Keratinocyte (primary cell): ENCODE data around the gene SLC43A3. TPM values are rescaled to one million over a fixed set of nuclear protein-coding genes. Genes with fewer than 3 reads are reported as not detected.

ENCODE experiments used
- DNase-seq: peaks from one replicate; pipeline ENCODE4 v3.0.0-alpha.2; 2011; ENCODE audit warnings: low read depth, missing footprints, low spot score
- FAIRE-seq: peaks from 2 replicates; lab custom pipeline; 2011; peaks lifted over from hg19 to GRCh38; lab: Jason Lieb, UNC
- H2AFZ ChIP-seq: 2 replicates; pipeline ENCODE4 v1.6.0; 2012; ENCODE audit warnings: low read length, control low read depth, inconsistent platforms; ENCODE audit not compliant: control insufficient read depth
- H3K27ac ChIP-seq: 2 replicates; pipeline ENCODE4 v1.5.1; 2011; ENCODE audit warnings: low read length; ENCODE audit not compliant: control insufficient read depth, insufficient read depth
- H3K27me3 ChIP-seq: 3 replicates; pipeline ENCODE4 v1.6.0; 2011; ENCODE audit warnings: low read length; ENCODE audit not compliant: control insufficient read depth, insufficient read depth; ENCODE audit errors: extremely low read depth
- H3K36me3 ChIP-seq, 2 experiments: 2 replicates in 1 of 2; 3 replicates in 1 of 2; pipeline ENCODE4 v1.5.1; 2011; ENCODE audit warnings: low read length in 2 of 2, mild to moderate bottlenecking in 1 of 2; ENCODE audit not compliant: control insufficient read depth in 2 of 2, insufficient read depth in 2 of 2; ENCODE audit errors: extremely low read depth in 1 of 2
- H3K4me1 ChIP-seq: 3 replicates; pipeline ENCODE4 v1.5.1; 2011; ENCODE audit warnings: low read length; ENCODE audit not compliant: control insufficient read depth, insufficient read depth; ENCODE audit errors: extremely low read depth
- H3K4me2 ChIP-seq: 3 replicates; pipeline ENCODE4 v1.6.0; 2011; ENCODE audit warnings: low read depth, low read length; ENCODE audit not compliant: control insufficient read depth, insufficient read depth; ENCODE audit errors: extremely low read depth
- H3K4me3 ChIP-seq, 3 experiments: fragments of 200-600 bp in 1 of 3; sonication (generic) in 1 of 3; 2 replicates in 2 of 3; 3 replicates in 1 of 3; pipeline ENCODE4 v1.5.1; 2011 to 2016; ENCODE audit warnings: low read length in 3 of 3, mild to moderate bottlenecking in 3 of 3, control low read depth in 2 of 3, inconsistent platforms in 1 of 3, low read depth in 1 of 3, mixed read lengths in 1 of 3, mixed run types in 1 of 3, moderate library complexity in 1 of 3; ENCODE audit not compliant: control insufficient read depth in 2 of 3, insufficient read depth in 2 of 3; ENCODE audit errors: extremely low read depth in 1 of 3
- H3K79me2 ChIP-seq: 2 replicates; pipeline ENCODE4 v1.6.0; 2012; ENCODE audit warnings: low read length; ENCODE audit not compliant: control insufficient read depth, insufficient read depth
- H3K9ac ChIP-seq: 3 replicates; pipeline ENCODE4 v1.6.0; 2011; ENCODE audit warnings: low read length; ENCODE audit not compliant: control insufficient read depth, insufficient read depth; ENCODE audit errors: extremely low read depth
- H3K9me1 ChIP-seq: 3 replicates; pipeline ENCODE4 v1.6.0; 2011; ENCODE audit warnings: low read length; ENCODE audit not compliant: control insufficient read depth, insufficient read depth; ENCODE audit errors: extremely low read depth
- H3K9me3 ChIP-seq: 2 replicates; pipeline ENCODE4 v1.5.1; 2012; ENCODE audit warnings: low read depth, low read length; ENCODE audit not compliant: control insufficient read depth
- H4K20me1 ChIP-seq: 3 replicates; pipeline ENCODE4 v1.6.0; 2011; ENCODE audit warnings: low read length; ENCODE audit not compliant: control insufficient read depth, insufficient read depth; ENCODE audit errors: extremely low read depth
- EZH2 ChIP-seq: IDR thresholded peaks from one replicate; pipeline ENCODE4 v1.6.1; 2012; ENCODE audit warnings: inconsistent platforms, mild to moderate bottlenecking, low read length, moderate library complexity
- dilution Hi-C: fragments of 300-500 bp; cut with MboI; formaldehyde crosslinking; loops from one replicate; pipeline ENCODE4 v1.7.0; 2020; ENCODE audit warnings: low sequenced_read_pairs; ENCODE audit not compliant: extremely low pct_ligation_motif_present
- polyA plus RNA-seq, 5 experiments: library from polyadenylated mRNA; depleted of rRNA in 3 of 5; stranded (reverse) in 3 of 5; stranded (forward) in 1 of 5; unstranded in 1 of 5; fragments of >200 nt; gene quantifications; 1 replicate in 1 of 5; 2 replicates in 3 of 5; 3 replicates in 1 of 5; pipeline versions ENCODE4 v1.2.1 to v1.2.3, GENCODE V29; 2011 to 2012; ENCODE audit warnings: missing spikeins in 2 of 5, low read depth in 1 of 5, low replicate concordance in 1 of 5
- TF ChIP-seq, protein P1 (sequence below), 3 experiments: IDR thresholded peaks in 1 of 3; conservative IDR thresholded peaks in 1 of 3; optimal IDR thresholded peaks in 1 of 3; 2 replicates in 2 of 3; 3 replicates in 1 of 3; pipeline versions ENCODE3 to v1.5.1; 2011; ENCODE audit warnings: low read length in 3 of 3, mild to moderate bottlenecking in 3 of 3, moderate library complexity in 2 of 3, control low read depth in 1 of 3, inconsistent platforms in 1 of 3; ENCODE audit not compliant: insufficient read depth in 2 of 3; ENCODE audit errors: extremely low read depth in 1 of 3

The SLC43A3 gene
- polyA plus RNA-seq, 1 donor (not counting 4 experiments of a cell fraction or from before 2014, with no cell fraction given) = 48.1 TPM

GRCh38 chr11:57473285-57473841 lies 46.4 kb upstream of the SLC43A3 start:
- dilution Hi-C loops = no loop called here

GRCh38 chr11:57471496-57471895 lies 44.6 kb upstream of the SLC43A3 start:
- Histone ChIP-seq H3K4me2 (no peak overlapping the region), H3K4me3 (no peak overlapping the region), H4K20me1 (no peaks in the 10 kb centered on the region), H3K36me3 (no peaks in the 10 kb centered on the region), H3K4me1 (peaks cover 6% of the 10 kb centered on the region), H3K9me1 (no peaks in the 10 kb centered on the region), H3K9ac (no peak overlapping the region), H3K27ac (no peak overlapping the region), H2AFZ (no peak overlapping the region), H3K79me2 (no peaks in the 10 kb centered on the region), H3K27me3 (peaks cover 10% of the 10 kb centered on the region), H3K9me3 (no peaks in the 10 kb centered on the region)
- no peak for FAIRE-seq
- dilution Hi-C loops = no loop called here
- DNase-seq = no peak
- TF ChIP-seq, protein P1, sequence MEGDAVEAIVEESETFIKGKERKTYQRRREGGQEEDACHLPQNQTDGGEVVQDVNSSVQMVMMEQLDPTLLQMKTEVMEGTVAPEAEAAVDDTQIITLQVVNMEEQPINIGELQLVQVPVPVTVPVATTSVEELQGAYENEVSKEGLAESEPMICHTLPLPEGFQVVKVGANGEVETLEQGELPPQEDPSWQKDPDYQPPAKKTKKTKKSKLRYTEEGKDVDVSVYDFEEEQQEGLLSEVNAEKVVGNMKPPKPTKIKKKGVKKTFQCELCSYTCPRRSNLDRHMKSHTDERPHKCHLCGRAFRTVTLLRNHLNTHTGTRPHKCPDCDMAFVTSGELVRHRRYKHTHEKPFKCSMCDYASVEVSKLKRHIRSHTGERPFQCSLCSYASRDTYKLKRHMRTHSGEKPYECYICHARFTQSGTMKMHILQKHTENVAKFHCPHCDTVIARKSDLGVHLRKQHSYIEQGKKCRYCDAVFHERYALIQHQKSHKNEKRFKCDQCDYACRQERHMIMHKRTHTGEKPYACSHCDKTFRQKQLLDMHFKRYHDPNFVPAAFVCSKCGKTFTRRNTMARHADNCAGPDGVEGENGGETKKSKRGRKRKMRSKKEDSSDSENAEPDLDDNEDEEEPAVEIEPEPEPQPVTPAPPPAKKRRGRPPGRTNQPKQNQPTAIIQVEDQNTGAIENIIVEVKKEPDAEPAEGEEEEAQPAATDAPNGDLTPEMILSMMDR (optimal IDR thresholded peaks at IDR 0.05 in 1 of 3, IDR thresholded peaks at IDR 0.05 in 1 of 3, conservative IDR thresholded peaks at IDR 0.05 in 1 of 3; ENCODE audit: extremely low read depth in 1 of 3, insufficient read depth in 2 of 3, low read length in 3 of 3) = no peak
- TF ChIP-seq EZH2 = no peak

More at GRCh38 chr11:57473285-57473841, 46.4 kb upstream of the SLC43A3 start:
- Histone ChIP-seq H2AFZ (no peak overlapping the region), H4K20me1 (no peaks in the 10 kb centered on the region), H3K27me3 (peaks cover 25% of the 10 kb centered on the region), H3K27ac (no peak overlapping the region), H3K36me3 (no peaks in the 10 kb centered on the region), H3K79me2 (no peaks in the 10 kb centered on the region), H3K4me1 (peaks cover 8% of the 10 kb centered on the region), H3K4me2 (no peak overlapping the region), H3K9ac (no peak overlapping the region), H3K9me1 (no peaks in the 10 kb centered on the region), H3K9me3 (no peaks in the 10 kb centered on the region), H3K4me3 (no peak overlapping the region)
- FAIRE-seq (no peak), DNase-seq (no peak)
- TF ChIP-seq EZH2 = no peak
- TF ChIP-seq, protein P1 (optimal IDR thresholded peaks at IDR 0.05 in 1 of 3, IDR thresholded peaks at IDR 0.05 in 1 of 3, conservative IDR thresholded peaks at IDR 0.05 in 1 of 3; ENCODE audit: extremely low read depth in 1 of 3, insufficient read depth in 2 of 3, low read length in 3 of 3) = no peak
